Endothelial cell of umbilical vein (primary cell): ENCODE results near the gene PSMB7.
"Not testable (repeated sequence)": the region's sequence is repeated elsewhere in the genome, so short reads cannot be mapped to it uniquely, and the experiment has no call there.

Experiments
- CTCF ChIP-seq, 2 donors: IDR thresholded peaks; 1 replicate in 1 of 2; 2 replicates in 1 of 2; pipeline ENCODE4 v1.5.1; 2011; ENCODE audit warnings: low read length in 2 of 2, mild to moderate bottlenecking in 2 of 2, moderate library complexity in 2 of 2, control low read depth in 1 of 2, inconsistent platforms in 1 of 2, low read depth in 1 of 2; ENCODE audit not compliant: insufficient read depth in 1 of 2; ENCODE audit errors: extremely low read depth in 1 of 2
- GATA2 ChIP-seq: IDR thresholded peaks from 2 replicates; pipeline ENCODE4 v1.7.0; 2011; ENCODE audit warnings: low read depth, mild to moderate bottlenecking, moderate library complexity, mixed read lengths, low read length; ENCODE audit not compliant: insufficient read length, insufficient read depth
- MAX ChIP-seq: IDR thresholded peaks from 2 replicates; pipeline ENCODE4 v1.6.1; 2011; ENCODE audit not compliant: insufficient read depth, insufficient read length
- MYC ChIP-seq: IDR thresholded peaks from one replicate; pipeline ENCODE4 v1.6.1; 2011; ENCODE audit warnings: mild to moderate bottlenecking, low read depth, low read length
- POLR2A ChIP-seq: IDR thresholded peaks from 2 replicates; pipeline ENCODE4 v1.6.1; 2012; ENCODE audit warnings: low read depth, mild to moderate bottlenecking, control low read depth, low read length

GRCh38 chr9:124425733-124426132 is 10.5 kb upstream of the PSMB7 start:
- not testable (repeated sequence) for TF ChIP-seq CTCF (IDR thresholded peaks at IDR 0.05; ENCODE audit: extremely low read depth in 1 of 2, insufficient read depth in 1 of 2, low read depth in 1 of 2, low read length in 2 of 2); POLR2A; MAX; MYC; GATA2
